ENCODE results near the gene OTOG. TPM values are rescaled to one million over a fixed set of nuclear protein-coding genes. Genes with fewer than 3 reads are reported as not detected.

OTOG gene
- total RNA-seq, 6 experiments from 2014 or later, result not detected

- H3K4me3 ChIP-seq, result no peak overlapping the region
- DNase-seq, result no peak
- no peaks in the 10 kb centered on the region for H3K27me3 ChIP-seq
- intact Hi-C loops (cut with DNase I), result no loop called here
- no peak for ATAC-seq
- H3K36me3 ChIP-seq, result no peaks in the 10 kb centered on the region
- no CpG with 5 or more reads among the region's 7 CpGs for WGBS (ENCODE audit: insufficient coverage, low coverage, low lambda C conversion rate, missing lambda C conversion rate)
- no peaks in the 10 kb centered on the region for H3K9me3 ChIP-seq
- H3K4me1 ChIP-seq, result no peaks in the 10 kb centered on the region
- H3K27ac ChIP-seq, result no peak overlapping the region
- TF ChIP-seq POLR2A (IDR thresholded peaks at IDR 0.05), result no peak
Measured at GRCh38 chr11:17553249-17553546, 6.1 kb downstream of the OTOG start.

GRCh38 chr11:17554487-17554886, 7.4 kb downstream of the OTOG start:
- DNase-seq (no peak), ATAC-seq (no peak)
- no peaks in the 10 kb centered on the region for H3K36me3 ChIP-seq
- no peak overlapping the region for H3K27ac ChIP-seq
- intact Hi-C loops (cut with DNase I), result no loop called here
- no peaks in the 10 kb centered on the region for H3K4me1 ChIP-seq
- no peaks in the 10 kb centered on the region for H3K27me3 ChIP-seq
- TF ChIP-seq POLR2A (IDR thresholded peaks at IDR 0.05), result no peak
- no peak for TF ChIP-seq CTCF (IDR thresholded peaks at IDR 0.05)
- no peak overlapping the region for H3K4me3 ChIP-seq
- H3K9me3 ChIP-seq, result no peaks in the 10 kb centered on the region
- WGBS (ENCODE audit: insufficient coverage, low coverage, low lambda C conversion rate, missing lambda C conversion rate), result 78% methylated on average over 4 of the region's 4 CpGs

GRCh38 chr11:17556999-17557398, 9.9 kb downstream of the OTOG start:
- intact Hi-C loops (cut with DNase I), result no loop called here
- H3K27me3 ChIP-seq, result no peaks in the 10 kb centered on the region
- no peaks in the 10 kb centered on the region for H3K4me1 ChIP-seq
- no peak for ATAC-seq
- H3K9me3 ChIP-seq, result no peaks in the 10 kb centered on the region
- no peak for DNase-seq
- WGBS (ENCODE audit: insufficient coverage, low coverage, low lambda C conversion rate, missing lambda C conversion rate), result 70% methylated on average over 1 of the region's 8 CpGs
- H3K4me3 ChIP-seq, result no peak overlapping the region
- H3K36me3 ChIP-seq, result no peaks in the 10 kb centered on the region
- no peak for TF ChIP-seq POLR2A (IDR thresholded peaks at IDR 0.05)
- no peak for TF ChIP-seq CTCF (IDR thresholded peaks at IDR 0.05)
- no peak overlapping the region for H3K27ac ChIP-seq

GRCh38 chr11:17558025-17558780, 11.1 kb downstream of the OTOG start:
- intact Hi-C loops (cut with DNase I), result no loop called here
- no peak for TF ChIP-seq CTCF (IDR thresholded peaks at IDR 0.05)
- no peaks in the 10 kb centered on the region for H3K27me3 ChIP-seq
- no peaks in the 10 kb centered on the region for H3K36me3 ChIP-seq
- H3K4me1 ChIP-seq, result no peaks in the 10 kb centered on the region
- DNase-seq (peak in 1 of 3 donors; percentile 20), ATAC-seq (no peak)
- 81% methylated on average over 13 of the region's 15 CpGs for WGBS (ENCODE audit: insufficient coverage, low coverage, low lambda C conversion rate, missing lambda C conversion rate)
- H3K9me3 ChIP-seq, result no peaks in the 10 kb centered on the region
- H3K27ac ChIP-seq, result no peak overlapping the region
- H3K4me3 ChIP-seq, result no peak overlapping the region

- H3K27me3 ChIP-seq, result no peaks in the 10 kb centered on the region
- intact Hi-C loops (cut with DNase I), result no loop called here
- H3K27ac ChIP-seq, result no peak overlapping the region
- H3K4me3 ChIP-seq, result no peak overlapping the region
- TF ChIP-seq CTCF (IDR thresholded peaks at IDR 0.05) (no peak), POLR2A (IDR thresholded peaks at IDR 0.05) (no peak)
- H3K4me1 ChIP-seq, result no peaks in the 10 kb centered on the region
- no peaks in the 10 kb centered on the region for H3K36me3 ChIP-seq
- ATAC-seq (no peak), DNase-seq (peak in 1 of 3 donors; percentile 8)
- no peaks in the 10 kb centered on the region for H3K9me3 ChIP-seq
- no CpG with 5 or more reads among the region's 9 CpGs for WGBS (ENCODE audit: insufficient coverage, low coverage, low lambda C conversion rate, missing lambda C conversion rate)
Measured at GRCh38 chr11:17558916-17559315, 11.9 kb downstream of the OTOG start.
